HG02571 (cell line): Measurements from ENCODE around the gene TXNDC17.
"Not testable (repeated sequence)": the region's sequence is repeated elsewhere in the genome, so short reads cannot be mapped to it uniquely, and the experiment has no call there.

ENCODE experiments used
- ATAC-seq: cut with Tn5 transposase; IDR thresholded peaks from one replicate; pipeline ENCODE4 v1.9.1; 2021; ENCODE audit warnings: mild to moderate bottlenecking, moderate library complexity; ENCODE audit not compliant: unreplicated experiment

The TXNDC17 gene

DNA sequence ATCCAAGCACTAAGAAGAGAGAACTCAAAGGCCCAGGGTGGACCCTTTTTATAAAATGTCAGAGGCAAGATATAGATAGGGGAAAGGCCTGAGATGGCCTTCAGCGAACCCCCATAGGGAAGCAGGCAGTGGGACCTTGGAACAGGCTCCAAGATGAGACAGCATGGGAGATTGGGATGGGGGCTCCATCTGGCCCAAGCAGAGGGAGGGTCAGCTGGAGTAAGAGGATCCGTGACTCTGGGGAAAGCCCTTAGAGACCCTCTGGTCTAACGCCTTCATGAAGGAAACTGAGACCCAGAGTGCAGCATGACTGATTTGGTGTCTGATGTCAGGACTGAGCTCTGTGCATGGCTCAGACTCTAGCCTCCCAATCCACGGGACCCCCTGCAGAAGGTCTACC is 41.5 kb downstream of the TXNDC17 start:
- ATAC-seq, result no peak

DNA sequence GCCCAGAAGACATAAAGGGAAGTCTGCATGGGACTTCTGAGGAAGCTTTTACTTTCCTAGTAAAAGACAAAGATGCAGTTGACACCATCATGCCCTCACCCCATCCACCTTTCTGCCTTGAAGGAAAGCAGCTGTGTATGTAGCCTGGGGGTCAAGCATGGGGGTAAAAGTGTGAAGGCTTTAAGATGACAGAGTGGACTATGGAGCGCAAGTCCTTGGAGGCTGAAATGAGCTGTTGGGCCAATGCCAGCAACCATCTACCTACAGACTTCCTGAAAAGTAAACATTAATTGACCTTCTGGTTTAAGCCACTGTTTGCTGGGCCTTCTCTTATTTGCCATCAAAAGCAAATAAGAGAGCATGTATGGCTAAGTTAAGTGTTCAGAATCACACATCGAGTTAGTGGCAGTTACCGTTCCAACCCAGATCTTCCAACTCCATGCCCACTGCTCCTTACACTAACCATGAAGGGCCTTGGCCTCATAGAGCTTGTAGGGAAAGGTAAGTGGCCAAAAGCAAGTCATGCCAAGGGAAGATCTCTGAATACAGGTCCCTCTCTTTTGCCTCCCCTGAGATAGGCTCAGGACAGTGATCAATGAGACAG is 42.3 kb downstream of the TXNDC17 start:
- no peak for ATAC-seq

DNA sequence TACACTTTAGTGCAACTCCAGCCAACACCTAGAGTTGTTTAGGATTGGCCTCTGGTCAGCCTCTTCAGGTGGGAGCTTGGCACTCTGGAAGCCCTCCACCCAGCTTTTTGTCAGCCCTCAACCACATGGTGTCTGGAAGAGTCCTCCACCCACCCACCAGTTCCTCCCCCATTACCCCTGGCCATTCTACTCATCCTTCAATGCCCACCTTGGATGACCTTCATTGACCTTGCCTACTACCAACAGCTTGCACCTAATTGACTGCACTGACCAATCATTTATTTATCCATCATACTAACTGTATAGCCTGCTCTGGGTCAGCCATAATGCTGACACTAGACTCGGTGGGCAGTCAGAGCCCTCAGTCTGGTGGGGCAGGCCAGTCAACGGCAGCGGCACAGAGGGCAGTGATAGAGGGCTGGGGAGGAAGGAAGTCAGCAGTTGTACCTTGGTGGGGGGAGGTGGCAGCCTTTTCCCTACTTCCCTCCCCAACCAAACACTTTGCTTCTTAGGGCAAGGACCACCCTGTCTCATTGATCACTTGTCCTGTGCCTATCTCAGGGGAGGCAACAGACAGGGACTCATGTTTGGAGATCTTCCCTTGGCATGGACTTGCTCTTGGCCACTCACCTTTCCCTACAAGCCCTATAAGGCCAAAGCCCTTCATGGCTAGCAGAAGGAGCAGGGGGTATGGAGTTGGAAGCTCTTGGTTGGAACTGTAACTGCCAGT is 43.0 kb downstream of the TXNDC17 start:
- ATAC-seq, result no peak

- ATAC-seq, result no peak
These were observed 43.6 kb downstream of the TXNDC17 start for GRCh38 chr17:6684460-6684783.

GRCh38 chr17:6684881-6685767 is 44.3 kb downstream of the TXNDC17 start:
- no peak for ATAC-seq

GRCh38 chr17:6686026-6686425 is 45.2 kb downstream of the TXNDC17 start:
- no peak for ATAC-seq

DNA sequence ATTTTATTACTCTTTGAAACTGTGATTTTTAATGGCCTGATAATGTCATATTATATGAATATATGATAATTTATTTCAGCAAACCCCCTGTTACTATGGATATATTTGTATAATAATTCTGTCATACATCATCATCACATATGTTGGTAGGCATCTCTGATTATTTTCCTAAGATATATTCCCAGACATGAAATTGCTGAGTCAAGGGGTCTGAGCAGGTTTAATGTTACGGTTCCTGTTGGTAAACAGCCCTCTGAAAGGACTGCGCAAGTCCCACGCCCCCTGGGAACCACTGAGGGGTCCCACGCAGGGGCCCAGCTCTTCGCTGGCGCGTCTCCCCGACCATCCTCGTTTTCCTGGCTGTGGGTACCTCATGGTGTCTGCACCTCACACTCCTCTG is 48.1 kb downstream of the TXNDC17 start:
- ATAC-seq, result no peak

DNA sequence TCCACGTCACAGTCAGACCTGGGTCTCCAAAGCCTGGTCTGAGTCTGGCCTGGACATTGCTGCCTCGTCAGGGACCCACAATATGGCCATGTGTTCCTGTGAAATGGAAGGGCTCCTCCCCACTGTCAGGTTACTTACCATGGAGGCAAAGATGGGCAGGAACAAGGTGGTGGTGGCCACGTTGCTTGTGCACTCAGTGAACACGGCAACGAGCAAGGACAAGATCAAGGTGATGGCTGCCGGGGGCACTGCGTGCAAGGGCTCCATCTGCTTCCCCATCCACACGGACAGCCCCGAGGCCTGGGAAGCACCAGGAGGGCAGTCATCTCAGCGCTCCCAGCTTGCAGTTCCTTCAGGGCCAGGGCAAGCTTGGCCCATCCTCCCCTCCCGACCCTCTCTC is 49.8 kb downstream of the TXNDC17 start:
- ATAC-seq, result no peak

DNA sequence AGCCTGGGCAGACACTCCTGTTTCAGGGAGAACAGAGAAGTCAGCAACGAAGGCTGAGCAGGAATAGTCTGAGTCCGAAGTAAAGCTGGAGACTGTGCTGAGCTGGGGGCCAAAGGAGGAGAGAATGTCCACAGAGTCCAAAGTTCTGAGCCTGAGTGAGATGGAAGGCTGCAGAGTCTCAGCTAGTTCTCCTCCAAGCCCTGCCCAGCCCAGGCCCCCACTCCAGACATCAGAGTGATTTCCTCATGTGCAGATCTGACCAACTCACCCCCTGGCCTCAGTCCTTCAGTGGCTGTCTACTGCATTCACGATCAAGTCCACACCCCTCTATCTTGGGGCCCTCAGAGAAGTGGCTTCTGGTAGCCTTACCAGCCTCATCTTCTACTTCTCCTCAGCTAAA is 50.7 kb downstream of the TXNDC17 start:
- no peak for ATAC-seq

DNA sequence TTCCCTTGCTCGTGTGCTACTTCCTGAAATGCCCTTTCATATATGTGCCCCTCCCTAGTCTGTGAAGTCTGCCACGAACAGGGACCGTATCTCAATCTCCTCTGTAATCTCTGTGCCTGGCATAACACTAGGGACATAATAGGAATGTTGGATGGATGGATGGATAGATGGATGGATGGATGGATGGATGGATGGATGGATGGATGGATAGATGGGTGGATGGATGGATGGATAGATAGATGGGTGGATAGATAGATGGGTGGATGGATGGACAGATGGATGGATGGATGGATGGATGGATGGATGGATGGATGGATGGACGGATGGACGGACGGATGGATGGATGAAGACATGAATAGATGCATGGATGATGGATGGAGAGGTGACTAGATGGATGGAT is 51.1 kb downstream of the TXNDC17 start:
- not testable (repeated sequence) for ATAC-seq
